Lower lobe of right lung (tissue), 2 donors: ENCODE results near the gene PFKM. TPM values are rescaled to one million over a fixed set of nuclear protein-coding genes. Genes with fewer than 3 reads are reported as not detected.

Experiments
- ATAC-seq, 2 donors: fragments of 200-7000 bp; cut with Tn5 transposase; one replicate each; pipeline ENCODE4 v1.9.1; 2020 to 2022; ENCODE audit warnings: mild to moderate bottlenecking in 2 of 2, moderate library complexity in 2 of 2
- DNase-seq: peaks from one replicate; pipeline ENCODE4 v3.0.0-alpha.2; 2020
- H3K27ac ChIP-seq: fragments of 200-600 bp; one replicate; pipeline ENCODE4 v1.8.0; 2022
- H3K27me3 ChIP-seq: fragments of 200-600 bp; one replicate; pipeline ENCODE4 v1.8.0; 2022; ENCODE audit warnings: low read depth
- H3K36me3 ChIP-seq: fragments of 200-600 bp; one replicate; pipeline ENCODE4 v1.8.0; 2022; ENCODE audit warnings: mild to moderate bottlenecking
- H3K4me1 ChIP-seq: fragments of 200-600 bp; one replicate; pipeline ENCODE4 v1.8.0; 2022
- H3K4me3 ChIP-seq: fragments of 200-600 bp; one replicate; pipeline ENCODE4 v1.8.0; 2022; ENCODE audit warnings: mild to moderate bottlenecking
- H3K9me3 ChIP-seq: fragments of 200-600 bp; one replicate; pipeline ENCODE4 v1.8.0; 2022
- intact Hi-C: fragments of 100-400 bp; cut with DNase I; formaldehyde crosslinking; loops from one replicate; pipeline ENCODE4 v1.11.0; 2022
- total RNA-seq: library from RNA; stranded (reverse); fragmentation: NEBNext Ultra II Directional; extraction: Animal tissue kit (Norgen Biotek cat#: 25700); gene quantifications from one replicate; pipeline ENCODE4 v1.2.1, GENCODE V29; 2021
- TF ChIP-seq, protein P1 (sequence below): fragments of 200-600 bp; IDR thresholded peaks from one replicate; pipeline ENCODE4 v1.8.0; 2022; ENCODE audit warnings: antibody characterized with exemption, mild to moderate bottlenecking
- donor health status: DM: no; HTN: yes; CAD: no; lungs with severe emphysema.

Gene PFKM
- total RNA-seq, 1 donor from 2014 or later = 39.1 TPM

GRCh38 chr12:48131517-48131916 is 12.4 kb downstream of the PFKM start:
- TF ChIP-seq, protein P1, sequence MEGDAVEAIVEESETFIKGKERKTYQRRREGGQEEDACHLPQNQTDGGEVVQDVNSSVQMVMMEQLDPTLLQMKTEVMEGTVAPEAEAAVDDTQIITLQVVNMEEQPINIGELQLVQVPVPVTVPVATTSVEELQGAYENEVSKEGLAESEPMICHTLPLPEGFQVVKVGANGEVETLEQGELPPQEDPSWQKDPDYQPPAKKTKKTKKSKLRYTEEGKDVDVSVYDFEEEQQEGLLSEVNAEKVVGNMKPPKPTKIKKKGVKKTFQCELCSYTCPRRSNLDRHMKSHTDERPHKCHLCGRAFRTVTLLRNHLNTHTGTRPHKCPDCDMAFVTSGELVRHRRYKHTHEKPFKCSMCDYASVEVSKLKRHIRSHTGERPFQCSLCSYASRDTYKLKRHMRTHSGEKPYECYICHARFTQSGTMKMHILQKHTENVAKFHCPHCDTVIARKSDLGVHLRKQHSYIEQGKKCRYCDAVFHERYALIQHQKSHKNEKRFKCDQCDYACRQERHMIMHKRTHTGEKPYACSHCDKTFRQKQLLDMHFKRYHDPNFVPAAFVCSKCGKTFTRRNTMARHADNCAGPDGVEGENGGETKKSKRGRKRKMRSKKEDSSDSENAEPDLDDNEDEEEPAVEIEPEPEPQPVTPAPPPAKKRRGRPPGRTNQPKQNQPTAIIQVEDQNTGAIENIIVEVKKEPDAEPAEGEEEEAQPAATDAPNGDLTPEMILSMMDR = no peak

DNA sequence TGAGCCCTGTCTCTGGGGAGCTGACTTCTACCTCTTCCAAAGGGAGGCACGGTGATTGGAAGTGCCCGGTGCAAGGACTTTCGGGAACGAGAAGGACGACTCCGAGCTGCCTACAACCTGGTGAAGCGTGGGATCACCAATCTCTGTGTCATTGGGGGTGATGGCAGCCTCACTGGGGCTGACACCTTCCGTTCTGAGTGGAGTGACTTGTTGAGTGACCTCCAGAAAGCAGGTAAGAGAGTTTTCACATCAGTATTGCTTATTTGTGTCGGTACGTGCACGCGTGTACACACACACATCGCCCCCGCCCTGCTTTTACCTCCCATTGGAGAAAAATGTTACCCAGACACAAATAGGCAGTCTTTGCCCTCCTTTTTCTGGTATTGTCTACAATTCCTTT is 13.7 kb downstream of the PFKM start:
- DNase-seq = no peak
- ATAC-seq = no peak
- H3K27ac ChIP-seq = no peak overlapping the region
- TF ChIP-seq, protein P1 = no peak
- no peak overlapping the region for H3K4me3 ChIP-seq
- H3K36me3 ChIP-seq = peaks cover 78% of the 10 kb centered on the region
- intact Hi-C loops = no loop called here
- H3K4me1 ChIP-seq = no peaks in the 10 kb centered on the region
- H3K9me3 ChIP-seq = no peaks in the 10 kb centered on the region
- no peaks in the 10 kb centered on the region for H3K27me3 ChIP-seq

More at GRCh38 chr12:48131517-48131916, 12.4 kb downstream of the PFKM start:
- DNase-seq (no peak), ATAC-seq (no peak)
- Histone ChIP-seq H3K36me3 (peaks cover 86% of the 10 kb centered on the region), H3K27me3 (no peaks in the 10 kb centered on the region), H3K4me3 (no peak overlapping the region), H3K27ac (no peak overlapping the region), H3K9me3 (no peaks in the 10 kb centered on the region), H3K4me1 (no peaks in the 10 kb centered on the region)
- intact Hi-C loops = no loop called here

DNA sequence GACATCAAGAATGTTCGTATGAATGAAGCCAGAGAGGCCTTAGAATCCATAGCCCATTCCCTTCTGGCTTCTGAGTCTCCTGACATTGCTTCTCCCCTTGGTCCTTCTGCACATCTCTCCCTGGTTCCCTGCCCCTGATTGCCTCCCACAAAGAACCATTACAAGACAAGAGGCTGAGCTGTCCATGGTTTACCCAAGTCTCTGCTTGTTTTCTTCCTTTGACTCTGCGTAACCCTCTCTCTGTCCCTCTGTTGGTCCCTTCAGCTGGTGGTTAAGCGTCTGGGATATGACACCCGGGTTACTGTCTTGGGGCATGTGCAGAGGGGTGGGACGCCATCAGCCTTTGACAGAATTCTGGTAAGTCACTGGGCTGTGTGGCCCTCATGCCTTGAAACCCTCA is 15.9 kb downstream of the PFKM start:
- intact Hi-C loops = no loop called here
- Histone ChIP-seq H3K36me3 (peaks cover 85% of the 10 kb centered on the region), H3K4me1 (no peaks in the 10 kb centered on the region), H3K9me3 (no peaks in the 10 kb centered on the region), H3K27ac (no peak overlapping the region), H3K27me3 (no peaks in the 10 kb centered on the region), H3K4me3 (no peak overlapping the region)
- no peak for DNase-seq
- ATAC-seq = no peak
- TF ChIP-seq, protein P1 = no peak

GRCh38 chr12:48142818-48143674 is 23.9 kb downstream of the PFKM start:
- no peaks in the 10 kb centered on the region for H3K4me1 ChIP-seq
- intact Hi-C loops = no loop called here
- DNase-seq = no peak
- H3K27ac ChIP-seq = no peak overlapping the region
- H3K9me3 ChIP-seq = no peaks in the 10 kb centered on the region
- TF ChIP-seq, protein P1 = no peak
- no peak overlapping the region for H3K4me3 ChIP-seq
- no peaks in the 10 kb centered on the region for H3K27me3 ChIP-seq
- peaks cover 97% of the 10 kb centered on the region for H3K36me3 ChIP-seq
- ATAC-seq = no peak

- Histone ChIP-seq H3K4me1 (no peaks in the 10 kb centered on the region), H3K27ac (no peak overlapping the region), H3K9me3 (no peaks in the 10 kb centered on the region), H3K4me3 (no peak overlapping the region), H3K36me3 (peaks cover 97% of the 10 kb centered on the region), H3K27me3 (no peaks in the 10 kb centered on the region)
- TF ChIP-seq, protein P1 = no peak
- ATAC-seq = no peak
- intact Hi-C loops = no loop called here
- no peak for DNase-seq
Measured at GRCh38 chr12:48143898-48144297, 24.7 kb downstream of the PFKM start.
